ENCODE data around the gene ICAM1. TPM values are rescaled to one million over a fixed set of nuclear protein-coding genes. Genes with fewer than 3 reads are reported as not detected.

Gene ICAM1
- total and polyA plus RNA-seq, 4 donors: 88.4 to 391 (median 185) TPM

DNA sequence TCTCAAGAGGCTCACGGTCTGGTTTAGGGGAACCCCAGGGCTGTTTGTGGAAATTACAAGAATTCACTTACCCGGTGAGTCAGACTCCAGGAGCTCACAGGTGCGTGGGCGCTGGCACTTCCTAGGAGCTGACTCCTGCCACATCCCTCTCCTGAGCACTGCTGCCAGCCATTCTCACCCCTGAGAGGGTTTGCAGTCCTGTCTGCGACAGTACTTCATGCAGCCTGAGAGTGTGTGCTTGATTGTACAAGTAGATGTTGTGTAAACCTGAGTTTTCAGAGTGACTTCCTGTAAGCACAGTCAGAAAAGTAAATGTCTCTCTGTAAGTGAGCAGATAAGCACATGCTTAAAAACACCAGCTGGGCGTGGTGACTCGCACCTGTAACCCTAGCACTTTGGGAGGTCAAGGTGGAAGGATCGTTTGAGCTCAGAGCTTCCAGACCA, 10.8 kb upstream of the ICAM1 start:
- peaks cover 0 to 3% (median 0%) of the 10 kb centered on the region in 5 donors for H3K4me1 ChIP-seq (ENCODE audit: control insufficient read depth in 5 of 5, insufficient read depth in 5 of 5, low read length in 5 of 5)
- H3K36me3 ChIP-seq (ENCODE audit: control insufficient read depth in 4 of 4, insufficient read depth in 4 of 4, low read length in 4 of 4): peaks cover 2 to 25% (median 11%) of the 10 kb centered on the region in 4 donors
- ATAC-seq (ENCODE audit: insufficient read depth, low FRiP score): peak; percentile 70
- WGBS, 2 donors: 60 to 81% methylated on average over 8 of the region's 8 CpGs
- no peak overlapping the region for H3K9ac ChIP-seq (ENCODE audit: insufficient read depth in 1 of 2, low read length in 2 of 2)
- H3K4me3 ChIP-seq: no peak overlapping the region
- peak overlapping the region in 1 of 2 donors; percentile 40 for H3K27ac ChIP-seq (ENCODE audit: low read depth in 1 of 2, low read length in 1 of 2)
- H3K27me3 ChIP-seq (ENCODE audit: control insufficient read depth in 3 of 3, insufficient read depth in 3 of 3, low read length in 2 of 3): no peaks in the 10 kb centered on the region
- DNase-seq: peak in 2 of 3 donors; percentile 39 to 71
- TF ChIP-seq, protein P1, sequence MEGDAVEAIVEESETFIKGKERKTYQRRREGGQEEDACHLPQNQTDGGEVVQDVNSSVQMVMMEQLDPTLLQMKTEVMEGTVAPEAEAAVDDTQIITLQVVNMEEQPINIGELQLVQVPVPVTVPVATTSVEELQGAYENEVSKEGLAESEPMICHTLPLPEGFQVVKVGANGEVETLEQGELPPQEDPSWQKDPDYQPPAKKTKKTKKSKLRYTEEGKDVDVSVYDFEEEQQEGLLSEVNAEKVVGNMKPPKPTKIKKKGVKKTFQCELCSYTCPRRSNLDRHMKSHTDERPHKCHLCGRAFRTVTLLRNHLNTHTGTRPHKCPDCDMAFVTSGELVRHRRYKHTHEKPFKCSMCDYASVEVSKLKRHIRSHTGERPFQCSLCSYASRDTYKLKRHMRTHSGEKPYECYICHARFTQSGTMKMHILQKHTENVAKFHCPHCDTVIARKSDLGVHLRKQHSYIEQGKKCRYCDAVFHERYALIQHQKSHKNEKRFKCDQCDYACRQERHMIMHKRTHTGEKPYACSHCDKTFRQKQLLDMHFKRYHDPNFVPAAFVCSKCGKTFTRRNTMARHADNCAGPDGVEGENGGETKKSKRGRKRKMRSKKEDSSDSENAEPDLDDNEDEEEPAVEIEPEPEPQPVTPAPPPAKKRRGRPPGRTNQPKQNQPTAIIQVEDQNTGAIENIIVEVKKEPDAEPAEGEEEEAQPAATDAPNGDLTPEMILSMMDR (IDR thresholded peaks at IDR 0.05; ENCODE audit: control extremely low read depth, extremely low read depth): no peak
- H3K9me3 ChIP-seq (ENCODE audit: control insufficient read depth in 4 of 4, insufficient read depth in 3 of 4, low read length in 3 of 4): no peaks in the 10 kb centered on the region

DNA sequence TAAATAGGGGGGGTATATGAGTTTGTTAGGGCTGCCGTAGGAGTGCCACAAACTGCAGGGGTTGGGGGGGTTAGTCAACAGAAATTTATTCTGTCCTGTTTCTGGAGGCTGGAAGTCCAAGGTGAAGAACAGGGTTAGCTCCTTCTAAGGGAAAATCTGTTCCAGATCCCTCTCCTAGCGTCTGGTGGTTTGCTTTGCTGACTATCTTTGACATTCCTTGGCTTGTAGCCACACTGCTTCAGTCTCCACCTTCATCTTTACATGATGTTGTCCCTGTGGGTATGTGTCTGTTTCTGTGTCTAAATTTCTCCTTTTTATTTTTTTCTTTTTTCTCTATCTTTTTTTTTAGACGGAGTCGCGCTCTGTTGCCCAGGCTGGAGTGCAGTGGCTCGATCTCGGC, 8.1 kb upstream of the ICAM1 start:
- 82 to 90% methylated on average over 7 of the region's 7 CpGs for whole genome bisulfite sequencing, 2 donors
- H3K27ac ChIP-seq (ENCODE audit: low read depth in 1 of 2, low read length in 1 of 2): no peak overlapping the region
- no peak for ATAC-seq (ENCODE audit: insufficient read depth, low FRiP score)

DNA sequence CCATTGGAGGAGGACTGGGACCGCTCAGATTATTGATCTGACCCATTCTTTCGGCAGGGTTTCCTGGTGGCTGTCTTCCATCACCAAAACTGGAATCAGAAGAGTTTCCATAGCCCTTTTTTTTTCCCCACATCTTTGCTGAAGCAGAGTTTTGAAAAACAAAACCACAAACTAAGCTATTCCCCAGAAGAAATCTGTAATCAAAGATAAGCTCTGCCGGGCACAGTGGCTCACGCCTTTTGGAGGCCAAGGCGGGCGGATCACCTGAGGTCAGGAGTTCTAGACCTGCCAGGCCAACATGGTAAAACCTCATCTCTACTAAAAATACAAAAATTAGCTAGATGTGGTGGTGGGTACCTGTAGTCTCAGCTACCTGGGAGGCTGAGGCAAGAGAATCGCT, 4.2 kb upstream of the ICAM1 start:
- no peak overlapping the region for H3K9ac ChIP-seq (ENCODE audit: insufficient read depth in 1 of 2, low read length in 2 of 2)
- no peaks in the 10 kb centered on the region for H3K9me3 ChIP-seq (ENCODE audit: control insufficient read depth in 4 of 4, insufficient read depth in 3 of 4, low read length in 3 of 4)
- DNase-seq (no peak), ATAC-seq (ENCODE audit: insufficient read depth, low FRiP score) (no peak)
- H3K4me3 ChIP-seq: no peak overlapping the region
- no peaks in the 10 kb centered on the region for H3K36me3 ChIP-seq (ENCODE audit: control insufficient read depth in 4 of 4, insufficient read depth in 4 of 4, low read length in 4 of 4)
- peaks cover 0 to 8% (median 0%) of the 10 kb centered on the region in 3 donors for H3K27me3 ChIP-seq (ENCODE audit: control insufficient read depth in 3 of 3, insufficient read depth in 3 of 3, low read length in 2 of 3)
- H3K27ac ChIP-seq (ENCODE audit: low read depth in 1 of 2, low read length in 1 of 2): peak overlapping the region in 1 of 2 donors; percentile 30
- H3K4me1 ChIP-seq (ENCODE audit: control insufficient read depth in 5 of 5, insufficient read depth in 5 of 5, low read length in 5 of 5): peaks cover 0 to 16% (median 0%) of the 10 kb centered on the region in 5 donors
- WGBS, 2 donors: 82 to 83% methylated on average over 7 of the region's 7 CpGs
- TF ChIP-seq, protein P1 (IDR thresholded peaks at IDR 0.05; ENCODE audit: control extremely low read depth, extremely low read depth): no peak

More for the DNA sequence above, 8.1 kb upstream of the ICAM1 start:
- no peak overlapping the region for H3K9ac ChIP-seq (ENCODE audit: insufficient read depth in 1 of 2, low read length in 2 of 2)
- DNase-seq: no peak
- H3K36me3 ChIP-seq (ENCODE audit: control insufficient read depth in 4 of 4, insufficient read depth in 4 of 4, low read length in 4 of 4): peaks cover 0 to 13% (median 4%) of the 10 kb centered on the region in 4 donors
- TF ChIP-seq, protein P1 (IDR thresholded peaks at IDR 0.05; ENCODE audit: control extremely low read depth, extremely low read depth): no peak
- H3K9me3 ChIP-seq (ENCODE audit: control insufficient read depth in 4 of 4, insufficient read depth in 3 of 4, low read length in 3 of 4): no peaks in the 10 kb centered on the region
- no peaks in the 10 kb centered on the region for H3K27me3 ChIP-seq (ENCODE audit: control insufficient read depth in 3 of 3, insufficient read depth in 3 of 3, low read length in 2 of 3)
- peaks cover 0 to 3% (median 0%) of the 10 kb centered on the region in 5 donors for H3K4me1 ChIP-seq (ENCODE audit: control insufficient read depth in 5 of 5, insufficient read depth in 5 of 5, low read length in 5 of 5)
- no peak overlapping the region for H3K4me3 ChIP-seq

DNA sequence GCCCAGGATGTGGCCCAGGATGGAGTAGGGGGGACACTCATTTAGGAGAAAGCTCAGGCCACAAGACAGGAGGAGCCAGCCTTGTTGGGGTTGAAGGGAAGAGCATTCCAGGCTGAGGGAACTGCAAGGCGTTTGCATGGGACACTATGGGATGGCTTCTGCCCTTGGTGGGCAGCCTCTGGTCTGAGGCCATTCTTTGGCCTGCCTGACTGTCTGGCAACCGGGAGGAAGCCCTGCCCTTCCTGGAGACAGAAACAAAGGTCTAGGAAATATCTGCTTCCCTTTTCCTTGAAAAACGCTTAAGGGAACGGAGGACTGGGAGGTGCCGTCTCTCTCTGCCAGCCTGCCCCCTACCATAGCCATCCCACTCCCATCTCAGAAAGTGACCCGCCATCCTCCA, 2.8 kb upstream of the ICAM1 start:
- H3K4me1 ChIP-seq (ENCODE audit: control insufficient read depth in 5 of 5, insufficient read depth in 5 of 5, low read length in 5 of 5): peaks cover 0 to 16% (median 1%) of the 10 kb centered on the region in 5 donors
- no peak overlapping the region for H3K4me3 ChIP-seq
- DNase-seq (no peak), ATAC-seq (ENCODE audit: insufficient read depth, low FRiP score) (no peak)
- TF ChIP-seq, protein P1 (IDR thresholded peaks at IDR 0.05; ENCODE audit: control extremely low read depth, extremely low read depth): no peak
- WGBS, 2 donors: 38 to 50% methylated on average over 6 of the region's 6 CpGs
- H3K9me3 ChIP-seq (ENCODE audit: control insufficient read depth in 4 of 4, insufficient read depth in 3 of 4, low read length in 3 of 4): no peaks in the 10 kb centered on the region
- H3K9ac ChIP-seq (ENCODE audit: insufficient read depth in 1 of 2, low read length in 2 of 2): no peak overlapping the region
- peaks cover 0 to 8% (median 0%) of the 10 kb centered on the region in 3 donors for H3K27me3 ChIP-seq (ENCODE audit: control insufficient read depth in 3 of 3, insufficient read depth in 3 of 3, low read length in 2 of 3)
- peak overlapping the region; percentile 49 to 82 for H3K27ac ChIP-seq (ENCODE audit: low read depth in 1 of 2, low read length in 1 of 2)
- no peaks in the 10 kb centered on the region for H3K36me3 ChIP-seq (ENCODE audit: control insufficient read depth in 4 of 4, insufficient read depth in 4 of 4, low read length in 4 of 4)
